MM.1S (cell line): ENCODE results near the gene PTP4A1.

Experiments
- CTCF ChIP-seq: fragments of 300-600 bp; sonication (generic); IDR thresholded peaks from 2 replicates; pipeline ENCODE4 v1.5.1; 2016; ENCODE audit warnings: antibody characterized with exemption, low read length, mixed read lengths
- EZH2 ChIP-seq: fragments of 300-600 bp; sonication (generic); optimal IDR thresholded peaks from 2 replicates; pipeline ENCODE3; 2017; ENCODE audit warnings: low read depth, mild to moderate bottlenecking, antibody characterized with exemption, low read length, mixed read lengths

GRCh38 chr6:63527658-63528514 is 44.4 kb upstream of the PTP4A1 start:
- no peak for TF ChIP-seq CTCF
- no peak for TF ChIP-seq EZH2
